Mesenchymal stem cell (in vitro differentiated cells and primary cell): ENCODE measurements around the gene PIBF1.
A peak's percentile ranks its signal among the peaks of the same experiment; 100 is the strongest.

Experiments used
- DNase-seq: peaks from one replicate; pipeline ENCODE4 v3.0.0-alpha.2; 2013
- H2AFZ ChIP-seq: one replicate; pipeline ENCODE4 v1.6.1; 2013; ENCODE audit warnings: low read depth, mild to moderate bottlenecking, control low read depth, inconsistent platforms, low read length, moderate library complexity
- H2AK5ac ChIP-seq: 2 replicates; pipeline ENCODE4 v1.6.1; 2013; ENCODE audit warnings: low read length, moderate library complexity, mild to moderate bottlenecking, inconsistent platforms; ENCODE audit not compliant: severe bottlenecking
- H2BK120ac ChIP-seq: one replicate; pipeline ENCODE4 v1.6.1; 2013; ENCODE audit warnings: low read depth, mild to moderate bottlenecking, inconsistent platforms, low read length, moderate library complexity
- H2BK12ac ChIP-seq, 2 experiments: one replicate each; pipeline ENCODE4 v1.6.1; 2013; ENCODE audit warnings: inconsistent platforms in 2 of 2, low read length in 2 of 2, mild to moderate bottlenecking in 2 of 2, moderate library complexity in 2 of 2, control low read depth in 1 of 2
- H2BK15ac ChIP-seq: one replicate; pipeline ENCODE4 v1.6.1; 2013; ENCODE audit warnings: mild to moderate bottlenecking, low read depth, inconsistent platforms; ENCODE audit not compliant: poor library complexity, severe bottlenecking
- H2BK5ac ChIP-seq: 2 replicates; pipeline ENCODE4 v1.6.1; 2013; ENCODE audit warnings: low read depth, mild to moderate bottlenecking, low read length, control low read depth, inconsistent platforms; ENCODE audit not compliant: poor library complexity, severe bottlenecking
- H3K14ac ChIP-seq, 2 experiments: one replicate each; pipeline ENCODE4 v1.6.1; 2013; ENCODE audit warnings: inconsistent platforms in 2 of 2, low read length in 2 of 2, control low read depth in 1 of 2, mild to moderate bottlenecking in 1 of 2, moderate library complexity in 1 of 2
- H3K18ac ChIP-seq, 2 experiments: one replicate each; pipeline ENCODE4 v1.6.1; 2013; ENCODE audit warnings: inconsistent platforms in 2 of 2, low read length in 2 of 2, control low read depth in 1 of 2, low read depth in 1 of 2, mild to moderate bottlenecking in 1 of 2
- H3K23ac ChIP-seq, 2 experiments: one replicate each; pipeline ENCODE4 v1.6.1; 2013; ENCODE audit warnings: inconsistent platforms in 2 of 2, low read length in 2 of 2, mild to moderate bottlenecking in 2 of 2, moderate library complexity in 2 of 2, control low read depth in 1 of 2
- H3K27ac ChIP-seq: 2 replicates; pipeline ENCODE4 v1.5.1; 2013; ENCODE audit warnings: mild to moderate bottlenecking, moderate library complexity, low read length, control low read depth, inconsistent platforms; ENCODE audit not compliant: poor library complexity, severe bottlenecking
- H3K27me3 ChIP-seq, 2 experiments: 2 replicates each; pipeline versions ENCODE4 v1.6.1 to v1.7.0; 2013; ENCODE audit warnings: low read length in 2 of 2, mild to moderate bottlenecking in 2 of 2, moderate library complexity in 2 of 2, control low read depth in 1 of 2, inconsistent platforms in 1 of 2; ENCODE audit not compliant: control insufficient read depth in 1 of 2, insufficient read depth in 1 of 2
- H3K36me3 ChIP-seq, 2 experiments: 2 replicates each; pipeline versions ENCODE4 v1.6.1 to v1.7.0; 2013; ENCODE audit warnings: low read length in 2 of 2, control low read depth in 1 of 2, inconsistent platforms in 1 of 2, low read depth in 1 of 2, mild to moderate bottlenecking in 1 of 2; ENCODE audit not compliant: insufficient read depth in 2 of 2, control insufficient read depth in 1 of 2
- H3K4ac ChIP-seq, 2 experiments: one replicate each; pipeline ENCODE4 v1.6.1; 2013; ENCODE audit warnings: inconsistent platforms in 2 of 2, low read length in 2 of 2, mild to moderate bottlenecking in 2 of 2, moderate library complexity in 2 of 2, control low read depth in 1 of 2, low read depth in 1 of 2
- H3K4me1 ChIP-seq: 2 replicates; pipeline ENCODE4 v1.6.1; 2013; ENCODE audit warnings: low read depth, low read length, control low read depth; ENCODE audit not compliant: control insufficient read depth, insufficient read depth
- H3K4me2 ChIP-seq: 2 replicates; pipeline ENCODE4 v1.6.1; 2013; ENCODE audit warnings: low read length, mild to moderate bottlenecking, inconsistent platforms; ENCODE audit not compliant: poor library complexity, severe bottlenecking
- H3K4me3 ChIP-seq, 2 experiments: 2 replicates each; pipeline versions ENCODE4 v1.5.1 to v1.7.0; 2013; ENCODE audit warnings: low read length in 2 of 2, mild to moderate bottlenecking in 2 of 2, control low read depth in 1 of 2, low read depth in 1 of 2; ENCODE audit not compliant: insufficient read depth in 1 of 2
- H3K79me1 ChIP-seq: replicated peaks from 2 replicates; pipeline ENCODE4 v1.6.1; 2013; ENCODE audit warnings: mild to moderate bottlenecking, control low read depth, low read length, inconsistent platforms; ENCODE audit not compliant: poor library complexity, severe bottlenecking
- H3K9ac ChIP-seq: 2 replicates; pipeline ENCODE4 v1.7.0; 2013; ENCODE audit warnings: mild to moderate bottlenecking, low read length, moderate library complexity
- H3K9me3 ChIP-seq: 2 replicates; pipeline ENCODE4 v1.7.0; 2013; ENCODE audit warnings: mild to moderate bottlenecking, low read length; ENCODE audit not compliant: control insufficient read depth
- H4K8ac ChIP-seq: one replicate; pipeline ENCODE4 v1.6.1; 2013; ENCODE audit warnings: inconsistent platforms, mild to moderate bottlenecking, low read length, moderate library complexity
- H4K91ac ChIP-seq: one replicate; pipeline ENCODE4 v1.6.1; 2013; ENCODE audit warnings: mild to moderate bottlenecking, low read length, inconsistent platforms
- WGBS: methylation state at CpG from one replicate; pipeline ENCODE4 v1.1.7; 2013; ENCODE audit warnings: mixed read lengths; 5-methylcytosine and 5-hydroxymethylcytosine counted together

The PIBF1 gene

DNA sequence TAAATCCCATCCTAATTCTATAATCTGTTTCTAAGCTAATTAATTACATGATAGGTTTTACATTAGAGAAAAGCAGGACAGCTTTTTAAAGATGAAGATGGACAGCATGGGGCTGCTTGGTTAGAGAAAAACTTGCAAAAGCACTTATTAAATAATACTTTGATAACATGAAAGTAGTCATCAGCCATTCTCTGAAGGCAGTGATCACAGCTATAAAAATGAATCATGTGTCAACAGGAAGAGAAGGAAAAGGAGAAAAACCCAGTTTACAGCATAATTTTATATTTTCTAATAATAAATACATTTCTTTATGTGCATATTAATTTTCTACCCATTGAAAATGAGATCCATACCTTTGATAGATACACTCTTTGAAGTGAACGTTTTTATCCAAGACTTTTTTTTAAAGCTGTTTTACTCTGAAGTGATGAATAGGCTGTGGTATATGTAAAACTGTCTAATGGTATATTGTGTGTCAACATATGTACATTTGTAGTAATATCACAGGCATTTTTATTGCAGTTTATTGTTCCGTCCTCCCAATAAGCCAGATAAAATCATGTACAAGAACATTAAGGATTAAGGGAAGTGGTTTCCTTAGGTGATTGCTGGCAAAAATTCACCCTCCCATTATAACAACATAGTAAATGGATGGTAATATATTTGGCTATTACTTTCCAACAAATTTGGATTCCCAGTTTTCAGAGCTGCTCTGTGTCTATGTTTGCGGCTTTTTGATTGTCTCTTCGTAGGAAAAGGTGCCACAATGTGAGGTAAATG lies 275.5 kb downstream of the PIBF1 start:
- H2BK15ac ChIP-seq: no peak overlapping the region
- H2AFZ ChIP-seq: no peak overlapping the region
- peaks cover 8% of the 10 kb centered on the region for H3K79me1 ChIP-seq
- H4K8ac ChIP-seq: no peak overlapping the region
- no peak overlapping the region for H2BK5ac ChIP-seq
- no peaks in the 10 kb centered on the region for H3K9me3 ChIP-seq
- H3K4me2 ChIP-seq: no peak overlapping the region
- H3K14ac ChIP-seq: no peak overlapping the region
- H2BK120ac ChIP-seq: no peak overlapping the region
- H3K36me3 ChIP-seq: peaks cover 0 to 4% of the 10 kb centered on the region in 2 experiments
- H2AK5ac ChIP-seq: no peak overlapping the region
- H2BK12ac ChIP-seq: no peak overlapping the region
- no peak overlapping the region for H3K27ac ChIP-seq
- H3K9ac ChIP-seq: no peak overlapping the region
- 100% methylated on average over 2 of the region's 4 CpGs for WGBS
- H3K23ac ChIP-seq: no peak overlapping the region
- no peak overlapping the region for H3K18ac ChIP-seq
- H3K4ac ChIP-seq: no peak overlapping the region
- H4K91ac ChIP-seq: no peak overlapping the region
- H3K4me1 ChIP-seq: no peaks in the 10 kb centered on the region
- no peak overlapping the region for H3K4me3 ChIP-seq
- no peak for DNase-seq
- H3K27me3 ChIP-seq: peaks cover 0 to 20% of the 10 kb centered on the region in 2 experiments

DNA sequence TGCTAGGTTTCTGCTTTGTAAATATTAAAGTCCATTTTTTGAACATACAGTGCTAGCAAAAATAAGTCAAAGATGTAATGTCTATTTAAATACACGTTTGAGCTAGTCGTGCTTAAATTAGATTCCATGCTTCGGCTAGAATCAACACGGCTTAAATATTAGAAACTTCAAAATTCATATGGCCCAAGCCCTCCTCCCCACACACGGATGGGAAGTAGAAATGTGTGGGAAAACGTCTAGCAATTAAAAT lies 276.1 kb downstream of the PIBF1 start:
- Histone ChIP-seq H4K91ac (no peak overlapping the region), H3K9ac (peak overlapping the region; percentile 69), H3K23ac (no peak overlapping the region), H3K27me3 (peaks cover 0 to 20% of the 10 kb centered on the region in 2 experiments), H3K4me3 (peak overlapping the region in 1 of 2 experiments; percentile 81), H2AK5ac (peak overlapping the region; percentile 48), H3K14ac (no peak overlapping the region), H3K27ac (no peak overlapping the region), H3K4ac (no peak overlapping the region), H4K8ac (no peak overlapping the region), H2BK15ac (no peak overlapping the region), H3K4me2 (peak overlapping the region; percentile 93), H3K9me3 (no peaks in the 10 kb centered on the region), H2BK120ac (no peak overlapping the region), H3K79me1 (peaks cover 10% of the 10 kb centered on the region), H3K36me3 (peaks cover 0 to 6% of the 10 kb centered on the region in 2 experiments), H3K18ac (no peak overlapping the region), H2BK12ac (no peak overlapping the region), H2AFZ (no peak overlapping the region), H2BK5ac (no peak overlapping the region), H3K4me1 (no peaks in the 10 kb centered on the region)
- DNase-seq: no peak
- WGBS: 20% methylated on average over 2 of the region's 6 CpGs

DNA sequence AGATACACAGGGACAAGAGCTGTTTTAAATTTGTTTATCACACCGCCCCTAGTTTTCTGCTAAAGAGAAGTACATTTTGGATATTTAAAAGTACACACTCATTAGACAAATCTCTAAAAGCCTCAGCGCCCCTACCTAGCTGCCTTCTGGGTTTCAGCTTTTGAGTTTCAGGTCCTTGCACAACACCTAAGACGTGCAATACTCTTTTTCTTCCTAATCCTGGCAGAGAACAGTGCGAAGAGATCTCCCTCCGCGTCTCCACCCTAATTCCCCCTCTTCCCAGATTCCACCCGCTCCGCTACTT lies 276.5 kb downstream of the PIBF1 start:
- Histone ChIP-seq H3K4me1 (no peaks in the 10 kb centered on the region), H2BK15ac (no peak overlapping the region), H3K18ac (no peak overlapping the region), H4K91ac (no peak overlapping the region), H3K4me3 (peak overlapping the region; percentile 58 to 81), H2BK12ac (peak overlapping the region in 1 of 2 experiments; percentile 4), H3K4me2 (peak overlapping the region; percentile 93), H3K9me3 (no peaks in the 10 kb centered on the region), H3K14ac (no peak overlapping the region), H4K8ac (no peak overlapping the region), H3K27me3 (peaks cover 0 to 20% of the 10 kb centered on the region in 2 experiments), H3K79me1 (peaks cover 10% of the 10 kb centered on the region), H3K4ac (no peak overlapping the region), H2AFZ (no peak overlapping the region), H2BK120ac (no peak overlapping the region), H3K27ac (no peak overlapping the region), H2BK5ac (no peak overlapping the region), H3K23ac (no peak overlapping the region), H3K9ac (peak overlapping the region; percentile 69), H3K36me3 (peaks cover 0 to 6% of the 10 kb centered on the region in 2 experiments), H2AK5ac (no peak overlapping the region)
- WGBS: 1% methylated on average over 7 of the region's 8 CpGs
- DNase-seq: no peak

DNA sequence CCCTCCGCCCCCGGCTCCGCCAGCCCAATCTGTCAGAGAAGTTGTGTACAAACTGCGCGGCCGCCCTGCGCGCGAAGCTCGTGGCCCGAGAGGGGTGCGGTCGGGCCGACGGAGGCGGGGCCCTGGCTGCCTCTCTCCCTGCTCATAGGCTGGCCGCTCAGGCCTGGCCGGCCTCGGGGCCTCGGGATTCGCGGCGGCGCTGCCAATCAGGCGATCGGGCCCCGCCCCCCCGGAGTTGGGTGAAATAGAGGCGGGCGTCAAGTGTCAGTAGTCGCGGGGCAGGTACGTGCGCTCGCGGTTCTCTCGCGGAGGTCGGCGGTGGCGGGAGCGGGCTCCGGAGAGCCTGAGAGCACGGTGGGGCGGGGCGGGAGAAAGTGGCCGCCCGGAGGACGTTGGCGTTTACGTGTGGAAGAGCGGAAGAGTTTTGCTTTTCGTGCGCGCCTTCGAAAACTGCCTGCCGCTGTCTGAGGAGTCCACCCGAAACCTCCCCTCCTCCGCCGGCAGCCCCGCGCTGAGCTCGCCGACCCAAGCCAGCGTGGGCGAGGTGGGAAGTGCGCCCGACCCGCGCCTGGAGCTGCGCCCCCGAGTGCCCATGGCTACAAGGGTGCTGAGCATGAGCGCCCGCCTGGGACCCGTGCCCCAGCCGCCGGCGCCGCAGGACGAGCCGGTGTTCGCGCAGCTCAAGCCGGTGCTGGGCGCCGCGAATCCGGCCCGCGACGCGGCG lies 277.0 kb downstream of the PIBF1 start, which contains the start of gene KLF5:
Gene KLF5, plus strand, starts transcription at position 270 of the 724 bp plus-strand sequence. Its CDS starts 323 bp downstream, at position 593.
- Histone ChIP-seq H4K91ac (no peak within 1 kb of the TSS), H3K4me3 (peak within 1 kb of the TSS; percentile 81 to 96), H3K27ac (no peak within 1 kb of the TSS), H2BK12ac (peak within 1 kb of the TSS in 1 of 2 experiments; percentile 94), H3K4me2 (peak within 1 kb of the TSS; percentile 93), H3K79me1 (peaks cover 10% of the 10 kb centered on the region), H2BK120ac (peak within 1 kb of the TSS; percentile 85), H2BK5ac (peak within 1 kb of the TSS; percentile 66), H3K4me1 (no peaks in the 10 kb centered on the region), H2BK15ac (peak within 1 kb of the TSS; percentile 90), H3K9ac (peak within 1 kb of the TSS; percentile 76), H2AK5ac (peak within 1 kb of the TSS; percentile 48), H3K4ac (peak within 1 kb of the TSS in 1 of 2 experiments; percentile 67), H3K36me3 (peaks cover 0 to 6% of the 10 kb centered on the region in 2 experiments), H3K9me3 (no peaks in the 10 kb centered on the region), H3K14ac (peak within 1 kb of the TSS in 1 of 2 experiments; percentile 65), H4K8ac (peak within 1 kb of the TSS; percentile 12), H2AFZ (peak within 1 kb of the TSS; percentile 61), H3K23ac (peak within 1 kb of the TSS in 1 of 2 experiments; percentile 89), H3K18ac (peak within 1 kb of the TSS; percentile 62 to 88), H3K27me3 (peaks cover 0 to 20% of the 10 kb centered on the region in 2 experiments)
- peak; percentile 95 for DNase-seq
- under 1% methylated on average over 69 of the region's 93 CpGs for WGBS
